ENCODE measurements around the gene ACKR1.

Gene ACKR1

DNA sequence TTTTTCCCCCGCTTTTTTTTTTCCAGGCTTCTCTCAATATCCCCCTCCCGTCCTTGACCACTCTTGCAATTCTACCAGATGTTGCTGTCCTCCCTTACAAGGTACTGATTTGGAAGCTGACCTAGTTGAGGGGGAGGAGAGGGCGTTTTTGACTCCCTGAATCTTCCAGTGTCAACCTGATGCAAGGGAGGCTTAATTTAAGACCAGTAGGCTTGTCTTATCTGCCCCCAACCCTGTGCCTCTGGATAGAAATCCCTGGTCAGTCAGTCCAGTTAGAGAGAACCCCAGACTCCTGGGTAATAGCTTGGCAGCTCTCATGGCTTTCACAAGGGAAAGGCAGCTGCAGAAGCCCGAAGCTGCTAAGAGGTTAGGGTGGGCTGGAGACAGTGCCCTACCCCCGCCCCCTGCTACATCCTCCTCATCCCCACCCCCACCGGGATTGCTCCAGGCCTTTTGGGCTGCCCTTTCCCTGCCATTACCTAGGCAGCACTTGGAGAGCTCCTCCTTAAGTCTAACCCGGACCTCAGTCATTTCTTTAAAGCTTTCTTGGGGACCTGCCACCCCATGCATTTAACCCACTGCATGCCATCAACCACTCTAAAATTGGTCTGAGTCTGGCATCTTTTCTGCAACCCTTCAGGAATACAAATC is 3.6 kb downstream of the ACKR1 start:
- Histone ChIP-seq H3K4me1 (ENCODE audit: control insufficient read depth, low read depth, low read length) (peaks cover 14% of the 10 kb centered on the region), H3K27me3 (ENCODE audit: control insufficient read depth, insufficient read depth, low read length) (no peaks in the 10 kb centered on the region), H3K36me3 (ENCODE audit: control insufficient read depth, low read depth, low read length) (no peaks in the 10 kb centered on the region), H3K4me3 (ENCODE audit: low read length) (peak overlapping the region; percentile 53), H3K27ac (ENCODE audit: low read length) (no peak overlapping the region), H3K9ac (ENCODE audit: low read length) (no peak overlapping the region), H3K9me3 (ENCODE audit: control insufficient read depth, low read depth, low read length) (no peaks in the 10 kb centered on the region)

DNA sequence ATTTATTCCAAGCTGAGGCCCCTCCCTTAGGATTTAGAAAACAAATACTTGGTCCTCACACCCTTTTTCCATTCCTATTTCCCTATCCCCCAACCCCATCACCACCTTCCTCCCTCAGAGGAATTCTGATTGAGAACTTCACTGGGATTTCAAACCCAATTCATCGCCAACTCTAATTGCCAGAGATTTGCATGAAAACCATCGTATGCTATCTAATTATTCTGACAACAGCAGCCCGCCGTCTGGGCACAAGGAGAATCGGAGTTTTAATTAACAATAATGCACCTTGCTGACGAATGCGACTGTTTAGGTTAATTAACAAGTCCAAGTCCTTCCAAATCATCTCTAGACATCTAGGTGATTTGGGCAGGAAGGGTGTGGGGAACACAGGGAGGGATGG is 4.4 kb downstream of the ACKR1 start:
- Histone ChIP-seq H3K9me3 (ENCODE audit: control insufficient read depth, low read depth, low read length) (no peaks in the 10 kb centered on the region), H3K9ac (ENCODE audit: low read length) (no peak overlapping the region), H3K4me3 (ENCODE audit: low read length) (no peak overlapping the region), H3K36me3 (ENCODE audit: control insufficient read depth, low read depth, low read length) (no peaks in the 10 kb centered on the region), H3K27ac (ENCODE audit: low read length) (no peak overlapping the region), H3K27me3 (ENCODE audit: control insufficient read depth, insufficient read depth, low read length) (no peaks in the 10 kb centered on the region), H3K4me1 (ENCODE audit: control insufficient read depth, low read depth, low read length) (peaks cover 14% of the 10 kb centered on the region)

DNA sequence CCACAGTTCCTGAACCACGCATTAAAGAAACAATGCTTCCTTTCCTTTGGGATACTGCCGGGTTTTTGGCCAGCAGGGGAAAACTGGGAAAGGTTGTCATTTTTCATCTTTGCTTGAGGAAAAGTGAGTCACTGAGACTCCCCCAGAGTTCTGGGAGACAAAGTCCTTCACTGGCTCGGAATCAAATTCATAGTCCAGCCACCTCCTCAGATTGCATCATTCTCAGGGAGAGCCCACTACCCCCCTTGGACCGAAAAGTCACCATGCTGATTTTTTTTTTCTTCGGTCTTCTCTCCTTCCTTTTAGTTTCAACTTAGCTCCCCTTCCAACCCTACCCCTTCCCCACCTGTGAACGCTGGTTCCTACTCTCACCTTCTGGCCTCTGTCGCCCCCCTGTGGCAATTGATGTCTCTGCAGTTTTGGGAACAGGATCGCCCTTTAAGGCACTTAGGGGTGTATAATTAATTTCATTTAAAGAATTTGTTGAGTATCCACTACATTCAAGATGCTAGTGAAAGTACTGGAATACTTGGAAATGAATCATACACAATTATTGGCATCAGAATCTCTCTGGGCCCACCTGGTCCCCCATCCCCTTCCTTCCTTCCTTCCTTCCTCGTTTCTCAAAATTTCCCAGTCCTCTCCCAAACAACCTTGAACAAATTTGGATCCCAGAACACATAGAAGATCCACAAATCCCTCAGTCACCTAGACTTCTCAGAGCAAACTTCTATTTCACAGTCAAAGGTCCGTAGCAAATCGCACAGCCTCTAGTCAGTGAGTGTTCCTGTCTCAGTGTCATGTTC is 6.9 kb downstream of the ACKR1 start:
- H3K4me3 ChIP-seq (ENCODE audit: low read length): peak overlapping the region; percentile 29
- no peaks in the 10 kb centered on the region for H3K27me3 ChIP-seq (ENCODE audit: control insufficient read depth, insufficient read depth, low read length)
- H3K36me3 ChIP-seq (ENCODE audit: control insufficient read depth, low read depth, low read length): no peaks in the 10 kb centered on the region
- H3K9me3 ChIP-seq (ENCODE audit: control insufficient read depth, low read depth, low read length): no peaks in the 10 kb centered on the region
- H3K4me1 ChIP-seq (ENCODE audit: control insufficient read depth, low read depth, low read length): peaks cover 14% of the 10 kb centered on the region
- no peak overlapping the region for H3K9ac ChIP-seq (ENCODE audit: low read length)
- no peak overlapping the region for H3K27ac ChIP-seq (ENCODE audit: low read length)

DNA sequence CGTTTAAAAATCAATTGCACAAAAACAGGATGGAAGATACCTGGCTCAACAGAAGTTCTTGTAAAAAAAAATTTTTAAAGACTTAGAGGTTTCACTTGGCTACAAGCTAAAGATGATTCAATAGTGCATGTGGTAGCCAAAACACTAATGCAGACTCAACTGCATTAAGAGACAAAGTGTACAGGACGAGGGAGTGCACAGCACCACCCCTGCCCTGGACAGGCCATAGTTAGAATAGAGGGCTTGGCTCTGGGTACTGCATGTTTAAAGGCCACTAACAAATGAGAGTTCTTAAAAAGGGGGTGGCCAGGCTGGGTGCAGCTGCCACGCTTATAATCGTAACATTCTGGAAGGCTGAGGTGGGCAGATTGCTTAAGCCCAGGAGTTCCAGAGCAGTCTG is 7.9 kb downstream of the ACKR1 start:
- Histone ChIP-seq H3K27me3 (ENCODE audit: control insufficient read depth, insufficient read depth, low read length) (no peaks in the 10 kb centered on the region), H3K4me3 (ENCODE audit: low read length) (no peak overlapping the region), H3K36me3 (ENCODE audit: control insufficient read depth, low read depth, low read length) (no peaks in the 10 kb centered on the region)

DNA sequence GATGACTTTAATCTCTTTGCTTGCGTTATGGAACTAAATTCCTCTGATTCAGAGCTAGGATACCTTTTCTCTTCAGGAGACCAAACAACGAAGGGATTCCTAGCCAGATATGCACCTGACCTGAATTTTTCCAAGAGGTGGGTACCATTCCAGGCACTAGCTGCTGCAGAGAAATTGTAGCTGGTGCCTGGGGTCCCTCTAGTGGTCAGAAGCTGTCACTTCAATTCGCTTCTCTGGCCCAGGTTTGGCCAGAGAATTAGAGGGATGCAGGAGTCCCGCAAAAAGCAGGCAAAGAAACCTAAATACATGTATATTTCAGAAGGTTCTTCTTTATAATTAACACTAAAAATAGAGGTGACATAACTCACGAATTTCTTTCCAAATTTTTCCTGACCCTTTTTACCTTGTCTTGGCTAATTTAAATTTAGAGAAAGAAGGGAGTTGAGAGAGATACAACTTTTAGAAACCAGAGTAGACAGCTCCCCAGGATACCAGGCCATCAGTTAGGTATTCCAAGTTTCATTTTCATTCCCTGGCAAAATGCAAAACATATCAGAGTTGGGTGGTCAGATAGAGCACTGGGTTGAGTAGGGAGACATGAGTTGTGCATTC is 9.6 kb downstream of the ACKR1 start:
- H3K36me3 ChIP-seq (ENCODE audit: control insufficient read depth, low read depth, low read length): no peaks in the 10 kb centered on the region
- no peaks in the 10 kb centered on the region for H3K9me3 ChIP-seq (ENCODE audit: control insufficient read depth, low read depth, low read length)
- no peak overlapping the region for H3K4me3 ChIP-seq (ENCODE audit: low read length)
- no peak overlapping the region for H3K27ac ChIP-seq (ENCODE audit: low read length)
- H3K9ac ChIP-seq (ENCODE audit: low read length): no peak overlapping the region
- H3K4me1 ChIP-seq (ENCODE audit: control insufficient read depth, low read depth, low read length): peaks cover 16% of the 10 kb centered on the region
- H3K27me3 ChIP-seq (ENCODE audit: control insufficient read depth, insufficient read depth, low read length): no peaks in the 10 kb centered on the region

More for the DNA sequence above, 7.9 kb downstream of the ACKR1 start:
- no peaks in the 10 kb centered on the region for H3K9me3 ChIP-seq (ENCODE audit: control insufficient read depth, low read depth, low read length)
- no peak overlapping the region for H3K9ac ChIP-seq (ENCODE audit: low read length)
- H3K27ac ChIP-seq (ENCODE audit: low read length): no peak overlapping the region
- peaks cover 14% of the 10 kb centered on the region for H3K4me1 ChIP-seq (ENCODE audit: control insufficient read depth, low read depth, low read length)

DNA sequence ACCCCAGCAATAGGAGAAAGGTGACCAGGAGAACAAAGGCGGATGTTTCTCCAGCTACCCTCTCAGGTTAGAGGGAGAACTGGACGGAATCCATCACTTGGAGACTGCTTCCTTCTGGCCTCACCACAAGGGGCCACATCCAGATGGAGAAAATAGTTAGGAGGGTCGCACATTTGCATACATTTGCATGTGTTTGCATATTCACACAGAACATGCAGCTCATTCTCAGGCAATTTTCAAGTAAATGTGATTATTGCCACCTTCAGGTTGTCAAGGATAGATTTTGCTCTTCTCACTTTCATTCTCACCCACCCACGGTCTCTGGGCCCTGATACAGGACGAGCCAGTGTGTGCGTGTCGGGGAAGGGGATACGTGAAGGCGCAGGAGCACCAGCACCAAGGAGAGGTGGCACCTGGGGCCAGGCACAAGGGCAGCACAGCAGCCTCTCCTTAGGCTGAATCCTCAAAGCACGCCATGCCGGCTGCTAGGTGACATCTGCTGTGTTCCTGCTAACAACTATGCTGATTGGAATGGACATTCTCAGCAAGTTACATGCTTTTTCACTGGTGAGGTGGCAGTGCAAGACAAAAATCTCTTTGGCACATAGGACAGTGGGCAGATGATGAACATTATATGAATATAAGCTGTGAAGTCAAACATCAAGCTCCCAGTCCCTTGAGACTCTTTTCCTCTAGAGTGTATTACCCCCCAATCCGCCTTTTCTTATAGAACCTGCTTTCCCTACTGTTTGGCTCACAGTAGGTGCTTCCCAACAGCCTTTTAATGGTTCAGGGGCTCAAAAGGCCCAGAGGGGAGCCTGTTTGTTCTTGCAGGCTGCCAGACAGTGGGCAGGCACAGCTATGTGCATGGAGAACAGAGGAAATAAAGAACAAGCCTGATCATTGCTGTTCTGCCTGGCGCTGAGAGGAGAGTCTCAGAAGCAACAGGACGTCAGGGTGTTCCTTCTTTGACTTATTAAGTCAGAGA is 14.3 kb downstream of the ACKR1 start:
- Histone ChIP-seq H3K4me1 (ENCODE audit: control insufficient read depth, low read depth, low read length) (peaks cover 22% of the 10 kb centered on the region), H3K9ac (ENCODE audit: low read length) (no peak overlapping the region), H3K9me3 (ENCODE audit: control insufficient read depth, low read depth, low read length) (no peaks in the 10 kb centered on the region), H3K27me3 (ENCODE audit: control insufficient read depth, insufficient read depth, low read length) (no peaks in the 10 kb centered on the region), H3K27ac (ENCODE audit: low read length) (no peak overlapping the region), H3K4me3 (ENCODE audit: low read length) (peak overlapping the region; percentile 36), H3K36me3 (ENCODE audit: control insufficient read depth, low read depth, low read length) (no peaks in the 10 kb centered on the region)

DNA sequence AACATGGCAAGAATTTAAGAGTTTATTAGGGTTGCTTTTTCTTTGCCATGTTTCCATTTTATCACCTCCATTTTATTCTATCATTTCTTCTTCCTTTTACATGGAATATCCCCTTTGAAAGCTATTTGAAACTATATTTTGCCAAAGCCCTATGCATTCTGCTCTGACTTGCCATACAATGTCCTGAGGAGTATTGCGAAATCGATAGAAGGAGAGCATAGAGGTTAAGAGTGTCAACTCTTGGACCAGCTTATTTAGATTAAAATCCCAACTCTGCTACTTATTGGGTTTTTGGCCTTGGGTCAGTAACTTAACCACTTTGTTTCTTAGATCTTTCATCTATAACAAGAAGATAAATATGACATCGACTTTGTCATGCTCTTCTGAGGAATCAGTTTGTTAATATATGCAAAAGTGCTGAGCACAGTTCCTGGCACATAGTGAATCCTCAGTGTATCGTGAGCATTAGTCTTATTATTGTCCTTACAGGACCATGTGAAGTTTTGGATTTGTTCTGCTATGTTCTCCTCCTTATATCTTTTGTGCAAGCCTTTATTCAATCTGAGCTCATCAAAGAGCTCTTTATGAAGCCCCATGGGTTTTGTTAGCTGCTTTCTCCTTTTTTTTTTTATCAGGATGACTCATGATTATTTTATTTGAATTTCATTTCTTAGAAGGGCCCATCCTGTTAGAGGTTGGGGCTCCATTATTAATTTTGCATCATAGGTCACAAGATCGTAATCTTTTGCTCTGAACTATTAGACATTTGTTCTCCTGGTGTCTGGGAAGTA is 17.6 kb downstream of the ACKR1 start:
- Histone ChIP-seq H3K27ac (ENCODE audit: low read length) (no peak overlapping the region), H3K9me3 (ENCODE audit: control insufficient read depth, low read depth, low read length) (no peaks in the 10 kb centered on the region), H3K9ac (ENCODE audit: low read length) (no peak overlapping the region)

DNA sequence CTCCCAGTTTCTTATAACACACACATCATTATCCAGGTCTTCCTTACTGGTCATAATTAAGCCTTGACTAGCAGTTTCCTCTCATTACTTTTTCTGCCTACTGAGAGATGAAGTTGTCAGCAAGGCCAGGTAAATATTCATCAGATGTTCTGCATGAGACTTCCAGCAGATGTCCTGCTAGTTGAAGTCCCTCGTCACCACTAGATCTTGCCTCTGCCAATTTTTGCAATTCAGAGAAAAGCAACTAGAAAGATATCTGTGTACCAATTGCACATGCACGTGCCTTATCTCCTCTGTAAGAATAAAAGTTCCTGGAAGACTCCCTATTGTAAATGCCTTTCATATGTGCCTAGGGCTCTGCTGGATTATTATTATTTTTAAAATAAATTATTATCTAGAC is 18.3 kb downstream of the ACKR1 start:
- no peaks in the 10 kb centered on the region for H3K9me3 ChIP-seq (ENCODE audit: control insufficient read depth, low read depth, low read length)
- H3K27ac ChIP-seq (ENCODE audit: low read length): no peak overlapping the region
- H3K4me3 ChIP-seq (ENCODE audit: low read length): no peak overlapping the region
- H3K4me1 ChIP-seq (ENCODE audit: control insufficient read depth, low read depth, low read length): peaks cover 22% of the 10 kb centered on the region
- H3K27me3 ChIP-seq (ENCODE audit: control insufficient read depth, insufficient read depth, low read length): no peaks in the 10 kb centered on the region
- no peak overlapping the region for H3K9ac ChIP-seq (ENCODE audit: low read length)
- no peaks in the 10 kb centered on the region for H3K36me3 ChIP-seq (ENCODE audit: control insufficient read depth, low read depth, low read length)

More for the DNA sequence above, 17.6 kb downstream of the ACKR1 start:
- peaks cover 22% of the 10 kb centered on the region for H3K4me1 ChIP-seq (ENCODE audit: control insufficient read depth, low read depth, low read length)
- H3K27me3 ChIP-seq (ENCODE audit: control insufficient read depth, insufficient read depth, low read length): no peaks in the 10 kb centered on the region
- no peaks in the 10 kb centered on the region for H3K36me3 ChIP-seq (ENCODE audit: control insufficient read depth, low read depth, low read length)
- H3K4me3 ChIP-seq (ENCODE audit: low read length): no peak overlapping the region

DNA sequence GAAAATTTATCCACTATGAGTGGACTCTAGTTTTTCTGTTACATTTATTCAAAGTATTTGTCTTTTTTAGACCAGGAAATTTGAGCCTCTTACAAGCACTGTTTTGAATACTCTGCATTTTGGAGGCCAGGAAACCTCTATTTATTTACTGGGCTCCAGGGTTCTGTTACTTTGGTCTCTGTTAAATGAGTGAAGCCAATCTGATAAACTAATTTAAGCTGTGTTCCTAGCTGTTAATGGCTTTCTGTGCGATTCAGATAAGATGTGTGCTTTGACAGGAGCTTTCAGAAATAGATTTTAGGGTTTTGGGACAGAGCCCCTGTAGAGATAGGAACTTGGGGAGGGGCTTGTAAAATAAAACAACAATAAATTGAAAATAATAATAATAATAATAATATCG is 23.9 kb downstream of the ACKR1 start:
- no peaks in the 10 kb centered on the region for H3K9me3 ChIP-seq (ENCODE audit: control insufficient read depth, low read depth, low read length)
- H3K4me3 ChIP-seq (ENCODE audit: low read length): no peak overlapping the region
- no peak overlapping the region for H3K27ac ChIP-seq (ENCODE audit: low read length)
- H3K36me3 ChIP-seq (ENCODE audit: control insufficient read depth, low read depth, low read length): no peaks in the 10 kb centered on the region
- H3K4me1 ChIP-seq (ENCODE audit: control insufficient read depth, low read depth, low read length): peaks cover 3% of the 10 kb centered on the region
- H3K9ac ChIP-seq (ENCODE audit: low read length): no peak overlapping the region
- no peaks in the 10 kb centered on the region for H3K27me3 ChIP-seq (ENCODE audit: control insufficient read depth, insufficient read depth, low read length)

DNA sequence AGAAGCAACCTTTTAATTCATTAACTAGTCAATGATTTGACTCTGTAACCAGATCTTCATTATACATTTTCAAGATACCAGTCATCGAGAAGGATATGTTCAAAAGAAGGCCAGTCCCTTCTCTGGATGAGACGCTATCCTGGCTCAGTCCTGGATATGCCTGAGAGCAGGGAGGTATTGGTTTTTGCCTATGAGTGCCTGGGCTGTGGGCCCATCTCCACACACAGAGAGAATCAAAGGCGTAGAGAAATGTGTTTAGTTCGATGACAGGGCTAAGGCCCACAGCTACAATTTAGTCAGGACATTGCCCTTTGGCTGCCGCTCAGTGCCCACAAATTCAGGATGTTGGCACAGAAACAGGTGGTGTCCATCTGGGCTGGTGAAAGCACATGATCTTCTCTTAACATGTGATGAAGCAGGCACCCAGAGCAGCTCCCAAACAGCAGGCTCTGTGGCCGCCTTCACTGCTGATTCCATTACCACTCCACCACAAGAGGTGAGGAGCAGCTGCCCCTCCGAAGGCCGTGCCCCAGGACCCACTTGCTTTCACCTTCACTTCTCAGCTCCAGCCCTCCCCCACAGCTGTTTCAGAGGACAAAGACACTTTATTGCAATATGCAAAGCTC is 24.7 kb downstream of the ACKR1 start:
- Histone ChIP-seq H3K27me3 (ENCODE audit: control insufficient read depth, insufficient read depth, low read length) (no peaks in the 10 kb centered on the region), H3K27ac (ENCODE audit: low read length) (no peak overlapping the region), H3K36me3 (ENCODE audit: control insufficient read depth, low read depth, low read length) (no peaks in the 10 kb centered on the region), H3K4me1 (ENCODE audit: control insufficient read depth, low read depth, low read length) (peaks cover 3% of the 10 kb centered on the region), H3K4me3 (ENCODE audit: low read length) (no peak overlapping the region), H3K9ac (ENCODE audit: low read length) (no peak overlapping the region), H3K9me3 (ENCODE audit: control insufficient read depth, low read depth, low read length) (no peaks in the 10 kb centered on the region)
